Jurkat, Clone E6-1 (cell line): ENCODE data around the gene LRAT. TPM values are rescaled to one million over a fixed set of nuclear protein-coding genes. Genes with fewer than 3 reads are reported as not detected.
"Not testable (repeated sequence)": the region's sequence is repeated elsewhere in the genome, so short reads cannot be mapped to it uniquely, and the experiment has no call there.

ENCODE experiments used
- DNase-seq: peaks from one replicate; pipeline ENCODE4 v3.0.0-alpha.2; 2011; ENCODE audit warnings: low read depth, low spot score
- H3K4me3 ChIP-seq: 2 replicates; pipeline ENCODE4 v1.5.1; 2011; ENCODE audit warnings: mild to moderate bottlenecking, low read length, control low read depth, moderate library complexity
- polyA plus RNA-seq: library from polyadenylated mRNA; unstranded; fragments of >200 nt; gene quantifications from one replicate; pipeline ENCODE4 v1.2.1, GENCODE V29; 2012; ENCODE audit warnings: missing spikeins; ENCODE audit not compliant: insufficient read length, insufficient read depth

LRAT gene
- not detected for polyA plus RNA-seq

DNA sequence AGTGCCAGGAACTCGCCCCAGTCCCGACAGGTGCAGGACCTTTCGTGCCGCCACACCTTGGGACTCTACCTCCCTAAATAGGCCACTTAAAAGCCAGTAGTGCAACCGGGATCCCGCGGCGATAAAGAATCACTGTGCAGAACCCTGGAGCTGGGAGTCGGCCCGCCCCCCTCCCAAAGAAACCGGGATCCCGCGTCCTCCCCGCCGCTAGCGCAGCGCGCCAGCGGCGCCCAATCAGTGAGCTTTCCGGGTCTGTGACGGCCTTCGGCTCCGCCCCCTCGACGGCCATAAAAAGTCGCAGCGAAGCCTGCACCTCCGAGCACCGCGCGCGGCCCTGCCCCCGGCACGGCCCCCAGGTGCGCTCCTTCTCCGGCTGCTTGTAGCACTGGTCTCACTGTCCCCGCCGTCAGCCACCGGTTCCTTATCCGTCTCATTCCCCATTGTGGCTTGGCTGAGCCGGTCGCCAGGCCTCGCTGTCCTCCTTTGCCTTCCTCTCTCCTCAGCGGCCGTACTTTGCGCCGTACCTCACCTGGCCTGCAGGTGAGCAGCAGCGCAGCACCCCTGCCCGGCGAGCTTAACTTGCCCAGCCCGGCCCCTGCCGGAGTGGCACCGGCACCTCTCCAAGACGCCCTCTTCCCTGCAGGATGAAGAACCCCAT lies at the start of gene LRAT:
Gene LRAT (plus strand): TSS at position 318 of the 658 bp plus-strand sequence. CDS start 327 bp downstream, at position 645.
- DNase-seq = no peak

DNA sequence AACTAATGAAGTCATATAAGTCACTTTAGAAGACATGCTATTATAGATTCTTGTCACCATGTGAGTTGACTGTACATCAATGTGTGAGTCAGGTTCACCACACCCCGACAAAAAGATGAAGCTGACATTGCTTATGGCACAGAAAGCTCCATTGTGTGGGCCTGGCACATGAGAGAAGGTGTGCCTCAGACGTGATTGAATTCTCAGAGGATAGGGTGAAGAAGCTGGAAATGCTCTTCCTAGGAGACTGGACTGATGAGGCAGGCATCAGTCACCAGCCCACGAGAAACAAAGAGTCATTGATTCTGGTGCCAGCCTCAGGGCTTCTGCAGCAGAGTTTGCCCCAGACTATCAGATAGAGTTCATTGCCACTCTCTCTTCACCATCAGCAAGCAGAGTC lies 35.9 kb upstream of the LRAT start:
- H3K4me3 ChIP-seq = no peak overlapping the region

More for the DNA sequence above, at the start of gene LRAT:
- no peak within 1 kb of the TSS for H3K4me3 ChIP-seq

DNA sequence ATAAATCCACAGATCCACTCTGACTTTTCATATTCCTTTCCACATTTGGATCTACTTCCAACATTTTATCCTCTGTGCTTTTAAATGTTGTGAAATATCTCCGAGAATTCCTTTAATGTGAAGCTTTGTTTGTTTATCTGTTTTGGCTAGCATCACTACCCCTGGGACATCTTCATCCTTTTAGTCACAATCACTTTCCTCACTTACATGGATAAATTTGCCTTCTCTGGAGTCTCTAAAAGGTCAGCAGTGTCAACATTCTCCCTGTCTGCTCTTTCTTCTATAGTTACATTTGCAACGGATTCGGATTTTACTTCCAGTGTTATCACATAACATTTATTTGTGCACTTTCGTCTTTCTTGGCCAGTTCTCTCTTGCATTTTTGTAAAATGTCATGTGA lies 34.2 kb upstream of the LRAT start:
- no peak for DNase-seq
- no peak overlapping the region for H3K4me3 ChIP-seq

More for the DNA sequence above, 35.9 kb upstream of the LRAT start:
- DNase-seq = no peak

DNA sequence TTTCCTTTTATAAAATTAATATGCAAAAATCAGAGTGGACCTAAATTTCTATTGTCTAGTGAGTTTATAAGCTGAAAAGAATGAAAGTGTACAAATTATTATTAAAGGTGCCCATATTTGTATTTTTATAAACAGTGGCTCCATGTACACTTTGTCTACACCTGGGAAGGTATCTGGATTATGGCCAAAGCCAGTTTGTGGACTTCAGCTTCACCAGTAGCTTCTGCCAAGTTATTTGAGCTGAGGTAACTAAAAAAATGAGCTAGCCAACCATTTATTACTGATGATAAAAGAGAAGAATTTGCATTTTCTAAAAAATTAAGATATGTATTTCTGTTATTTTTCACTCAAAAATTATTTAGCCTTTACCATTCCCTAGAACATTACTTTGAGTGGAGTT lies 32.3 kb upstream of the LRAT start:
- no peak overlapping the region for H3K4me3 ChIP-seq
- no peak for DNase-seq

DNA sequence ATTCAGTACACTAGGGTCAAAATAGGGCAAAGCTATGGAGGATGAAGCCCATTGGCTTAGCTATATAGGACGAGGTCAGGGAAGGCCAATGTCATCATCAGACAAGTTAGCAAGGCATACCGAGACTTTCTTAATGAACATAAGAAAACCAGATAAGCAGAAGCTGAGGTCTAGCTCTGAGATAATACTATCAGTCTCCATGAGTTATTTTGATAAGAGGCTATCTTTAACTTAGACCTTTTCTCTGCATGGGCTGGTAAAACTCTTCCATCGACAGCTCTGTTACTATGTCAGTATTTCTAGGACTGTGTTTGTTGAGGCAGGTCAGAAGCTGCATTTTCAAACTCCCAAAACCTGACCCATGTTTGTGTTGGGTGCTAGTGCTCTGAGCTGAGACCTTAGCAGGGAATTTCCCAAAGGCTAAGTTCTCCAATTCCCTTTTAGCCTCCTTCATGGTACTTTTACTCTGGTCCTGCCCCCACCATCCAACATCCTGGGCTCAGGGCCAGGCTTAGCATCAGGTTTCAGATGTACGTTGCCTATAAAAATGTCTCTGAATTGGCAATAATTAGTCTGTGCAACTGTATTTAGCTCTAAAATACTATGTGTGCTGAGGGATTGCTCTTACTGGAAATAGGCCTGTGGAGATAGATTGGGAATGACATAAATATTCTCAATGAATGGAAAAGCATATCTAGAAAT lies 29.3 kb upstream of the LRAT start:
- H3K4me3 ChIP-seq = no peak overlapping the region
- no peak for DNase-seq

DNA sequence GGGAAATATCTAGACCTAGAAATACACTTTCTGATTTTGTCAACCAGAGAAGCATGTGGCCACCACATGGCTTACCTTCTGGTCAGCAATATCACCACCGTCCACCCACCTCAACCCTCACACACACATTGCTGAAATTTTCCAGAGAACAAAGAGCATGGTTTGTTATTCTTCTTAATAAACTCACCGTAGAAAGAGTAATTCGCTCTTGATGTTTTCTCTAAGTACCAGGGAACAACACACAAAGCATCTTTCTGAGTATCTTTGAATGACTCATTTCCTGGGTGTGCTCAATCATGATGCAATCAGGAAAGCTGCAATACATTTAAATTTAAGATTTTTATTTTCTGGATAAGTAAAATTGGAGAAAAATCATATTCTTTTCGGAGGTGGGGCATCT lies 24.7 kb upstream of the LRAT start:
- H3K4me3 ChIP-seq = no peak overlapping the region
- DNase-seq = no peak

DNA sequence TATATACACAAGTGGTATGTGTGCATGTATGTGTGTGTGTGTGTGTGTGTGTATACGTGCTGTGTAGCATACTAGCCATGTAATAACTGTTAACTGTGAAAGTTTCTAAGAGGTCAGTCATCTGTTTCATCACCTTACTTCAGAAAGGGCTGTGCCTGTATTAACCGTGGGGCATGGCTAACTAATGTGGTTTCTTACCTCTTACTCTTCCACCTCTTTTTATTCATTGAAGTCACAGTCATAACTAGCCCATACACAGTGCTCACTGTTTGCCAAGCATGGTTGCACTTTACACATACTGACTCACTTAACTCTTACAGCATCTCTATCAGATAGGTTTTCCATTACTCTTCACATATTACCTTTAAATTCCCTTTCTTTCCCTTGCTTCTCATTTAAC lies 23.7 kb upstream of the LRAT start:
- DNase-seq = no peak
- H3K4me3 ChIP-seq = no peak overlapping the region

DNA sequence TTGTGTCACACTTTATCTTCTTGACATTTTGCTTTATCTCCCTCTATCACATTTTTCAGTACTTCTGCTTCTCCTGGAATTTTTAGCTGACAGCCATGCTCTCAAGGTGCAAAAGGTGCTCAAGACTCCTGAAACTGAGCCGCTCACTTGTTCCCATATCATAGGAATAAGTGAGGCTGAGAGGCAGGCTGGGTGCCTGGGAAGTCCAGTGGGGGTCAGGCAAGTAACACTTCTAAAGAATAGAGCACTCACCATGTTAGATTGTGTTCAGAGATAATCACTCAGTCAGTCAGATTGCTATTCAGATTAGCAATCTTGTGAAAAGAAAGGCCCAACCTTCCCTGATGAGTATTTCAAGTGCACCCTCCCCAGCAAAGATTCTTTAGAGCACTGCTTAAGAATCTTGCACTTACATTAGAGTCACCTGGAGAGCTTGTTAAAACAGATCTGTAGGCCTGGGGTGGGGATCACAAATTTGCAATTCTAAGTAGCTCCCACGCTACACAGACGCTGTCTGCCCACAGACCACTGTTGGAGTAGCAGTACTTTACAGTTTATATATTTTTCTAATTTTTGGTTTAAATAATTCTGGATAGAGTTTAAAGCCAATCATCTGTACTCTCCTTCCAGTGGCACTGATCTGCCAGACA lies 23.1 kb upstream of the LRAT start:
- DNase-seq = no peak
- H3K4me3 ChIP-seq = no peak overlapping the region

DNA sequence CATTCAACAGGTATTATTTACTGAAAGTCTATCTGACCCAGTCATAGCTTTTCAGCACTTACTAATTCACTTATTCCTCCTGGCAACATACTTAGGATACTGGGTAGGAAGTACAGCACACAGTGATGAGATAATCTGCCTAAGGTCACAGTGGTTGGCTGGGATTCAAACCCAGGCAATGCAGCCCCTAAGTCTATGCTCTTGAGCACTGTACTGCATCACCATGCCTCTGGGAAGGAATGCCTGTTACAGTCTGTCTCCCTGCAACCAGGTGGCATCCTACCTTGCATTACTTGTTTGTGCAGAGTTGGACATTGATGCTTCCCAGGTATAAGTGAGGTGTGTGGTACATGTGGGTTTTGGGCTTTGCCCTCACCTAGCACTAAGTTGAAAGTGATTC lies 21.5 kb upstream of the LRAT start:
- DNase-seq = no peak
- no peak overlapping the region for H3K4me3 ChIP-seq

DNA sequence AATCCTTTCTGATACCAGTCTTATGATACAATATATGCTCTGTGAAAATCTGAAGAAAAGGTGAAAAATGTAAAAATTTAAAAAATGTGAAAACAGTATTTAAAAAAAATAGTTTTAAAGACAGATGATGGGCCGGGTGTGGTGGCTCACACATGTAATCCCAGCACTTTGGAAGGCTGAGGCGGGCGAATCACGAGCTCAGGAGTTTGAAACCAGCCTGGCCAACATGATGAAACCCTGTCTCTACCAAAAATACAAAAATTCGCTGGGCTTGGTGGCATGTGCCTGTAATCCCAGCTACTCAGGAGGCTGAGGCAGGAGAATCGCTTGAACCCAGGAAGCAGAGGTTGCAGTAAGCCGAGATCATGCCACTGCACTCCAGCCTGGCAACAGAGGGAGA lies 20.2 kb upstream of the LRAT start:
- not testable (repeated sequence) for DNase-seq, H3K4me3 ChIP-seq

DNA sequence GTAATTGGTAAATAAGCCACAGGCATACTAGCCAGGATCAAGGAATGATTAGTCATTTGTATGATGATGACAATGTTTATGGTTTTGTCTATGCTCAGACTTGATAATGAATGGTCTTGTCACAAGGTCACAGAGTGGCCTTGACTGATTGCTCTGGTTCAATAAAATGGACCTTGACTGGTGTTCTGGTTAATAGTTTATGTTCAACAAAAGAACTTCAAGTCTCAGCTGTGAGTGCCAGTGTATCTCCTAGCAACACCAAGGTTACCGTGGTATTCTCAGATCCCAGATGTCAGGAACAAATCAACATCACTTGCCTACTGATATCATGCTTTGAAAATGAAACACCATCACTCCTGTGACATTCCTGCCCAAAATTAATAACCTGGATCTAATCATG lies 16.3 kb upstream of the LRAT start:
- DNase-seq = no peak
- no peak overlapping the region for H3K4me3 ChIP-seq

DNA sequence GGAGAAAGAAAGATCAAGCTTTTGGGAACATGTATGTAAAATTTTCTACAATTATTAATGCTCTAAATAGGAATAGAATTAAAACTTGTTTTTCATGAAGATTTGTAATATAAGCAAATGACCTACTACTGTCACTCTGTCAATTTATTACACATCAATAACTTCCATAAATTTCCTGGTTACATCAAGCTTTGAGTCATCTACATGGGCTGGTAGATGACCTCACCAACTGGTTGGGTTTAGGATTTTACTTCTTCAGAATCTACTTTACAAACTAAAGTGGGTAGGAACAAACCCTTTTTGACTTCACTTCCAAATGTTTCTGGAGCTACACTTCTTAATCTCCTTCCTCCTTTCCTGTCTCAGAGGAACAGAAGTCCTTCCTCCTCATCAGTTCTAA lies 12.0 kb upstream of the LRAT start:
- no peak for DNase-seq
- no peak overlapping the region for H3K4me3 ChIP-seq

DNA sequence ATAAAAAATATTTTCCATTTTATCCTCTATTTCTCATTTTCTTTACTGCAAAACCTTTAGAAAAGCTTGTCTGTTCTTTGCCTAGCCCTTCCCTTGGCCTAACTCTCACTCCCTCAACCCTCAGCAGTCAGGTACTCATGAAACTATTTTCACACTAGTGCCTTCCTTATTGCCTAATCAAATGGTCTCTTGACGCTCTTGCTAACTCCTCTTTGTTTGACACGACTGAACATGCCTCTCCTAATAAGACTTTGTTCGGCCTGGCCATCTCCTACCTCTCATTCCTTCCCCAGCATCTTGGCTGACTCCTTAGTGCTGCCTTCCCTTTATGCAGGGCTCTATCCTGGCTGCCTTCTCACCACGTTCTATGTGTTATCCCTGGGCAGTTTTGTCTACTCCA lies 11.1 kb upstream of the LRAT start:
- no peak for DNase-seq
- H3K4me3 ChIP-seq = no peak overlapping the region

DNA sequence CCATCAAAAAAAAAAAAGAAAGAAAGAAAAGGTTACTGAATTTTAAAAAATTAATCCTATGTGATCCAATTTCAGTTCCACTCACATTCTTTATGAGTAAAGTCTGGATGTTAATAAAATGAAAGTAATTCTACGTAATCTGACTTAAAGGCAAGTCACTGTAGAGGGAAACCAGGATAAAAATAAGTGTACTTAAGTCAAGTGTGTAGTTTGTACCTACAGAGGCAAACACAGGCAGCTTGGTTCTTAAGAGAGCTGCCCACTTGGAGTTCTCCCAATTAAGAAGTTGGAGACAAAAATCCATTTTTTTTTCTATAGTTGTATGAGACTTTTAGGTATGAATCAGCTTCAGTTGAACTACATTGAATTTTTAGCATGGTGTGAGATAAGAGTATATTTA lies 7.0 kb upstream of the LRAT start:
- DNase-seq = no peak
- no peak overlapping the region for H3K4me3 ChIP-seq

DNA sequence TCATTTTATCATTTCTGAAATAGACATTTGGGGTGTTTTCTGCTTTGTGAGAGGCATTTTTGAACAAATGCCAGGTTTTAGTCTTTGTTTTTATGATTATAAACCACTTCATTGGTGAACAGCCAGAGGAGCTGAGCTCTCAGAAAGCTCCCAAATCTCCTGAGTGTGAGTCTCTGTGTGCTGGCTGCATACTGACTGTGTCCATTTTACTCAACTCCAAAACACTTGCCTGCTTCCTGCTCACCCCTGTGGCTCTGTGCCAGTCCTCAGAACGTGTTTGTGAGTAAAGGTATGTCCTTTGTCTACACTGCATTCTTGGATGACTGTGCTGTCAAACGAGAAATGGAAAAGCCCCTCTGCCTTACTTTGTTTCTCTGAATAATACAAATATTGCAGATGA lies 5.4 kb upstream of the LRAT start:
- DNase-seq = no peak
- no peak overlapping the region for H3K4me3 ChIP-seq

DNA sequence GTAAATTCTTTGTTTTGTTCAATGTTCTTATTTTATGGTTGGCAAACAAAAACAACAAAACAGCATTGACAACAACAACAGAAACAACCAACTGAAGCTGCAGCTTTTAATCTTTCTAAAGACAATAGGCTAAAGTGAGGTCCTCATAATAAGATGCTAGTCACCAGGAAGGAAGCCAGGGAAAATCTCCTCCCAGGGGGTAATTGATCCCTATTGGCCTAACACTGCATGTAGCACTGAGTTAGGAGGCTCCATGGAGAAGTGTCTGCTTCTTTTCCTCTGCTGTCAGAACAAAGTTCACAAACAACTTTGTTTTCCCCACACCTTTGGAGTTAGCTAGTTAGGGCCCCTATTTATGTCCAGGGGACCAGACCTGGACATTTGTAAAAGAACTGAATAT lies 4.7 kb upstream of the LRAT start:
- DNase-seq = no peak
- no peak overlapping the region for H3K4me3 ChIP-seq

DNA sequence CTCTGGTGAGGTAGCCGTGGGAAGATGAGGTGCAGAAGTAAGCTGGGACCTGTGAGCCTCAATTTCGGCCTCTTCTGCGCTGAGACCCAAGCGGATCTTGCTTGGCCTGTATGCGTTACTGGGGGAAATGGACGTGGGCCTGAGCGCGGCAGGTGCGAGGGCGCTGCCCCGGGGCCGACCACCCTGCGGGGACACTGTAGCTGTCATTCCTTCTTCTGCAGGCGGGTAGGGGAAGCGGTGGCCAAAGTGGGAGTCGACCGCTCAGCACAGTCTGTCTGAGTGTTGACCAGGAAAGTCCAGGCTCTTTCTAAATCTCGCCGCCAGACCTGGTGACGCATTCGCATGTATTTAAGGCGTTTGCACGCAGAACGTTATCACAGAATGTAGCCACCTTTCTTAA lies 3.3 kb upstream of the LRAT start:
- no peak overlapping the region for H3K4me3 ChIP-seq
- DNase-seq = no peak

DNA sequence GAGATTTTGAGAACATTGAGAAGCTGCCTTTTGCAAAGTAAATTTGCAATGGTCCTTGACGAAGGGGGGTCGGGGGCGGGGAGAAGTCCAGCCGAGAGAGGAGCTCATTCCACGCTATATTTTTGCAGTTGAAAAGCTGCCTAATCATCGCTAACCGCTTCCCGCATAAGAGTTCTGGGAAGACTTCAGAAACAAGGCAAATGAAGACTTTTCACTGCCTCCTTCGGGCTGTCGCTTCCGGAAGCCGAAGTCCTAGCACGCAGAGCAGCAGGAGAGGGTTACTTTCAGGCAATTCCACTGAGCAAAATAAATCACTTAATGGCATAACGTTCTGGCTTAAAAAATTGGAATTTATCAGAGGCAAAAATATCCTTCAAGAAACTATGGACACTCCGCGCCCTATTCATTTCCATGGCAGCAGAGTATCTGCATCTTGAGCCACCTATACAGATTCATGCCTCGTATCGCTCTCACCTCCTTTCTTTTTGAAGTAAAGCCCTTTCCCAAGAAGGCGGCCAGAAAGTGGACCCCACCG lies 2.6 kb upstream of the LRAT start:
- no peak overlapping the region for H3K4me3 ChIP-seq
- no peak for DNase-seq

DNA sequence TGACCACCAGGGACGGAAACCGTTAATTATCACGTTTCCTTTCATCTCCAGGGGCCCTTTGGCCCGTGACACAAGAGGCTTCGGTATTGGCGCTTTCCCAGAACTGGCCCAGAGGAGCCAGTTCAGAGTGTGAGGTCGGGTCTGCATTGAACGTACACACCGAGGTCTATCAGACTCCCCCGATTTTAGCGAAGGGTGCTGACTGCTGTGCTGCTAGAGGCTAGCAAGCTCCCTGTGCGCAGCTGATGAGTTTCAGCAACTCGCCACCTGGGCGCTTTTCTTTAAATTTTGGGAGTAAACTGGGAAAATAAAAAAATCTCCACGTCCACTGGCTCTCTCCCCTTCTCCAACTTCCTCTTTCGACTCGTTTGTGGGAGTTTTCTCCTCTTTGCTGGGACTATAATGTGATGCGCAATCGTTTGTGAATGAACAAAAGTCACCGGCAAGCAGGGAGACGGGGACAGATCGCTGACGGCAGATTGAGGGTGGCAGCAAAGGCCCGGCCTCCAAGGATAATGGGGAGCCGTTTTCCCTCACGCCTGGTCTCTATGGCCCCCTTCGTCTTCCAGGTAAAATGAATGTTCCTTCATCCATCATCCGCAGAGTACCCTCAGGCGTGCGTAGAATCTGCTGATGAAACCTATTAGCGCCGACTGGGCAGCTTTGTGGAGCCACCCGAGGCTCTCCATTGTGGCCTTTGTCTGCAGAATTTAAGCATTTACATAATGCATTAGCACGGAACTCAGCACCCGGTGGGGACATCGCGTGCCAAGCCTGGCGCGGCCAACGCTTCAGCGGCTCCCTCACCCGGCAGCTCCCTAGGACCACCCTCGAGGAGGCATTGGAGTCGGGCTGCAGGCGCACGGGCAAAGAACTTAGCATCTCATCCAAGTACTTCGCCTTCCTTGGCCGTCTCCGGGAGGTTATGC lies 1.6 kb upstream of the LRAT start:
- no peak overlapping the region for H3K4me3 ChIP-seq
- DNase-seq = no peak
